Common myeloid progenitor, CD34-positive (primary cell): ENCODE results near the gene CDK10.
"Not testable (repeated sequence)": the region's sequence is repeated elsewhere in the genome, so short reads cannot be mapped to it uniquely, and the experiment has no call there.

ENCODE experiments used
- CTCF ChIA-PET: fragments of 350-600 bp; sonication (Branson Sonifier 250); formaldehyde crosslinking; loops from one replicate; lab custom pipeline; 2021; ENCODE audit warnings: antibody characterized with exemption; lab: Charles Lee
- POLR2A ChIA-PET: fragments of 350-600 bp; sonication (Branson Sonifier 250); formaldehyde crosslinking; loops from one replicate; lab custom pipeline; 2021; ENCODE audit warnings: antibody characterized with exemption; lab: Charles Lee
- DNase-seq, 3 donors: peaks; one replicate each; pipeline versions ENCODE4 v3.0.0 to v3.0.0-alpha.2; 2013
- H3K27ac ChIP-seq, 2 experiments: 1 replicate in 1 of 2; 2 replicates in 1 of 2; pipeline ENCODE4 v1.7.0; 2013; ENCODE audit warnings: inconsistent platforms in 2 of 2, low read length in 2 of 2, mild to moderate bottlenecking in 2 of 2, low read depth in 1 of 2, moderate library complexity in 1 of 2; ENCODE audit not compliant: severe bottlenecking in 2 of 2, insufficient read depth in 1 of 2, poor library complexity in 1 of 2
- H3K27me3 ChIP-seq, 5 experiments: replicated peaks in 2 of 5; 1 replicate in 3 of 5; 2 replicates in 2 of 5; pipeline versions ENCODE4 v1.6.1 to v1.7.0; 2013; ENCODE audit warnings: low read length in 4 of 5, mild to moderate bottlenecking in 2 of 5, moderate library complexity in 2 of 5, inconsistent platforms in 1 of 5; ENCODE audit not compliant: insufficient read depth in 5 of 5, control insufficient read depth in 4 of 5
- H3K36me3 ChIP-seq, 4 experiments: 1 replicate in 2 of 4; 2 replicates in 2 of 4; pipeline versions ENCODE4 v1.6.1 to v1.7.0; 2013; ENCODE audit warnings: low read length in 3 of 4, control low read depth in 1 of 4, mild to moderate bottlenecking in 1 of 4; ENCODE audit not compliant: control insufficient read depth in 4 of 4, insufficient read depth in 4 of 4
- H3K4me1 ChIP-seq, 4 experiments: 1 replicate in 3 of 4; 2 replicates in 1 of 4; pipeline versions ENCODE4 v1.6.1 to v1.7.1; 2013; ENCODE audit warnings: low read length in 3 of 4, mild to moderate bottlenecking in 3 of 4, control low read depth in 1 of 4, inconsistent platforms in 1 of 4, moderate library complexity in 1 of 4; ENCODE audit not compliant: control insufficient read depth in 4 of 4, insufficient read depth in 4 of 4; ENCODE audit errors: control extremely low read depth in 1 of 4
- H3K4me3 ChIP-seq, 7 experiments: 1 replicate in 4 of 7; 2 replicates in 3 of 7; pipeline versions ENCODE4 v1.5.1 to v1.7.0; 2013; ENCODE audit warnings: mild to moderate bottlenecking in 7 of 7, low read length in 6 of 7, moderate library complexity in 6 of 7, inconsistent platforms in 2 of 7, low read depth in 2 of 7, control low read depth in 1 of 7; ENCODE audit not compliant: insufficient read depth in 4 of 7, control insufficient read depth in 1 of 7; ENCODE audit errors: extremely low read depth in 1 of 7
- H3K9me3 ChIP-seq, 5 experiments: 1 replicate in 4 of 5; 2 replicates in 1 of 5; pipeline versions ENCODE4 v1.6.1 to v1.7.1; 2013; ENCODE audit warnings: low read length in 4 of 5, mild to moderate bottlenecking in 2 of 5, inconsistent platforms in 1 of 5, low read depth in 1 of 5, moderate library complexity in 1 of 5; ENCODE audit not compliant: control insufficient read depth in 4 of 5, insufficient read depth in 2 of 5; ENCODE audit errors: control extremely low read depth in 1 of 5
- WGBS: methylation state at CpG from one replicate; pipeline ENCODE4 v1.1.5; 2013; ENCODE audit not compliant: insufficient coverage; 5-methylcytosine and 5-hydroxymethylcytosine counted together

The CDK10 gene

GRCh38 chr16:89698717-89699116 lies 12.2 kb downstream of the CDK10 start:
- not testable (repeated sequence) for DNase-seq, H3K27me3 ChIP-seq, H3K27ac ChIP-seq, H3K4me3 ChIP-seq, H3K9me3 ChIP-seq
- Histone ChIP-seq H3K4me1 (peaks cover 2 to 34% (median 33%) of the 10 kb centered on the region in 4 experiments), H3K36me3 (peaks cover 3 to 30% (median 19%) of the 10 kb centered on the region in 4 experiments)
- ChIA-PET CTCF (interaction anchor here (0.6 to 16.5 kb wide), 15 partner anchors 9 to 284 kb away, joined by 3 to 195 read pairs (median 6); no protein-coding TSS in a partner anchor), POLR2A (interaction anchor here (1.1 kb wide), 1 partner anchor 24 kb away, joined by 3 read pairs; no protein-coding TSS in a partner anchor)
- WGBS: 98% methylated on average over 14 of the region's 14 CpGs

GRCh38 chr16:89699629-89700099 lies 13.2 kb downstream of the CDK10 start:
- not testable (repeated sequence) for H3K27ac ChIP-seq, H3K27me3 ChIP-seq, DNase-seq, H3K9me3 ChIP-seq
- H3K36me3 ChIP-seq: peaks cover 2 to 22% (median 14%) of the 10 kb centered on the region in 4 experiments
- H3K4me1 ChIP-seq: peaks cover 2 to 34% (median 33%) of the 10 kb centered on the region in 4 experiments
- ChIA-PET POLR2A (interaction anchor here (0.6 to 1.2 kb wide), 3 partner anchors 15 to 42 kb away, joined by 3 to 4 read pairs (median 3); partner anchors contain the start of genes CHMP1A and SPATA33), CTCF (interaction anchor here (0.6 to 16.5 kb wide), 28 partner anchors 9 to 164 kb away, joined by 3 to 195 read pairs (median 4); partner anchors contain the start of gene CDK10)
- peak overlapping the region in 3 of 7 experiments; percentile 21 to 84 (median 72) for H3K4me3 ChIP-seq
- WGBS: 79% methylated on average over 18 of the region's 18 CpGs

GRCh38 chr16:89700100-89700648 lies 13.7 kb downstream of the CDK10 start:
- no peaks in the 10 kb centered on the region for H3K9me3 ChIP-seq
- H3K36me3 ChIP-seq: peaks cover 2 to 17% (median 10%) of the 10 kb centered on the region in 4 experiments
- peak; percentile 93 to 96 (median 95) for DNase-seq
- ChIA-PET POLR2A (interaction anchor here (0.6 to 1.2 kb wide), 5 partner anchors 15 to 918 kb away, joined by 3 to 4 read pairs (median 3); partner anchors contain the start of genes CHMP1A, SPATA33 and ZNF276), CTCF (interaction anchor here (0.6 to 16.5 kb wide), 29 partner anchors 9 to 163 kb away, joined by 3 to 195 read pairs (median 4); partner anchors contain the start of gene CDK10)
- no peaks in the 10 kb centered on the region for H3K27me3 ChIP-seq
- peak overlapping the region in 6 of 7 experiments; percentile 61 to 84 (median 72) for H3K4me3 ChIP-seq
- WGBS: under 1% methylated on average over 30 of the region's 30 CpGs
- peaks cover 2 to 34% (median 33%) of the 10 kb centered on the region in 4 experiments for H3K4me1 ChIP-seq
- H3K27ac ChIP-seq: peak overlapping the region in 1 of 2 experiments; percentile 66

GRCh38 chr16:89700649-89701424 lies 14.3 kb downstream of the CDK10 start:
- CTCF ChIA-PET: interaction anchor here (0.8 to 16.5 kb wide), 24 partner anchors 8 to 163 kb away, joined by 3 to 195 read pairs (median 4); partner anchors contain the start of gene CDK10
- H3K27me3 ChIP-seq: no peaks in the 10 kb centered on the region
- DNase-seq: peak in 2 of 3 donors; percentile 66 to 74
- peaks cover 2 to 34% (median 32%) of the 10 kb centered on the region in 4 experiments for H3K4me1 ChIP-seq
- POLR2A ChIA-PET: interaction anchor here (0.6 to 1.2 kb wide), 5 partner anchors 19 to 918 kb away, joined by 3 to 4 read pairs (median 4); partner anchors contain the start of genes CHMP1A, SPATA33 and ZNF276
- H3K27ac ChIP-seq: peak overlapping the region in 1 of 2 experiments; percentile 66
- H3K9me3 ChIP-seq: no peaks in the 10 kb centered on the region
- H3K36me3 ChIP-seq: peaks cover 0 to 11% (median 5%) of the 10 kb centered on the region in 4 experiments
- H3K4me3 ChIP-seq: peak overlapping the region; percentile 61 to 84 (median 71)
- WGBS: 1% methylated on average over 68 of the region's 78 CpGs

GRCh38 chr16:89701425-89702406 lies 15.2 kb downstream of the CDK10 start, which contains the start of gene SPATA2L:
Gene SPATA2L (minus strand): TSS chr16:89701705. CDS start chr16:89701232, 473 bp downstream.
- no peaks in the 10 kb centered on the region for H3K27me3 ChIP-seq
- peak within 1 kb of the TSS in 1 of 2 experiments; percentile 66 for H3K27ac ChIP-seq
- under 1% methylated on average over 92 of the region's 97 CpGs for WGBS
- H3K4me3 ChIP-seq: peak within 1 kb of the TSS; percentile 61 to 84 (median 71)
- H3K9me3 ChIP-seq: no peaks in the 10 kb centered on the region
- DNase-seq: peak; percentile 92 to 96 (median 96)
- H3K36me3 ChIP-seq: peaks cover 0 to 9% (median 1%) of the 10 kb centered on the region in 4 experiments
- peaks cover 2 to 30% (median 26%) of the 10 kb centered on the region in 4 experiments for H3K4me1 ChIP-seq
- ChIA-PET POLR2A (interaction anchor here (0.6 to 1.2 kb wide), 5 partner anchors 18 to 119 kb away, joined by 3 to 4 read pairs (median 3); partner anchors contain the start of gene ZNF276), CTCF (interaction anchor here (1.0 to 16.5 kb wide), 6 partner anchors 9 to 162 kb away, joined by 4 to 195 read pairs (median 8); no protein-coding TSS in a partner anchor)
